Effector memory CD8-positive, alpha-beta T cell (primary cell): ENCODE measurements around the gene IRF2BP1.

Experiments
- ATAC-seq: fragments of 150-1000 bp; cut with Tn5 transposase; replicated peaks from 2 replicates; pipeline ENCODE4 v1.10.0; 2021; ENCODE audit warnings: mild to moderate bottlenecking, moderate library complexity
- DNase-seq, 3 experiments: peaks; one replicate each; pipeline ENCODE4 v3.0.0; 2021
- H3K27ac Mint-ChIP-seq, 2 donors: one replicate each; pipeline ENCODE4 v1.8.0; 2022; ENCODE audit warnings: mild to moderate bottlenecking in 2 of 2, mixed read lengths in 2 of 2, moderate library complexity in 2 of 2
- H3K27me3 Mint-ChIP-seq, 2 donors: one replicate each; pipeline ENCODE4 v1.8.0; 2022; ENCODE audit warnings: mixed read lengths in 2 of 2
- H3K36me3 Mint-ChIP-seq: one replicate; pipeline ENCODE4 v1.8.0; 2022; ENCODE audit warnings: mild to moderate bottlenecking, moderate library complexity, mixed read lengths; ENCODE audit not compliant: insufficient read depth
- H3K4me1 Mint-ChIP-seq, 2 donors: one replicate each; pipeline ENCODE4 v1.8.0; 2022; ENCODE audit warnings: low read depth in 2 of 2, mixed read lengths in 2 of 2
- H3K4me3 Mint-ChIP-seq, 2 donors: one replicate each; pipeline ENCODE4 v1.8.0; 2022; ENCODE audit warnings: mild to moderate bottlenecking in 2 of 2, mixed read lengths in 2 of 2, moderate library complexity in 2 of 2
- H3K9me3 Mint-ChIP-seq, 2 donors: one replicate each; pipeline ENCODE4 v1.8.0; 2022; ENCODE audit warnings: mixed read lengths in 2 of 2
- total RNA-seq, 9 experiments: gene quantifications; one replicate each; lab custom pipeline; 2026; lab: John Stamatoyannopoulos, UW

IRF2BP1 gene
- 13.4 to 41.4 (median 26.4) reads per million in 9 experiments for total RNA-seq

DNA sequence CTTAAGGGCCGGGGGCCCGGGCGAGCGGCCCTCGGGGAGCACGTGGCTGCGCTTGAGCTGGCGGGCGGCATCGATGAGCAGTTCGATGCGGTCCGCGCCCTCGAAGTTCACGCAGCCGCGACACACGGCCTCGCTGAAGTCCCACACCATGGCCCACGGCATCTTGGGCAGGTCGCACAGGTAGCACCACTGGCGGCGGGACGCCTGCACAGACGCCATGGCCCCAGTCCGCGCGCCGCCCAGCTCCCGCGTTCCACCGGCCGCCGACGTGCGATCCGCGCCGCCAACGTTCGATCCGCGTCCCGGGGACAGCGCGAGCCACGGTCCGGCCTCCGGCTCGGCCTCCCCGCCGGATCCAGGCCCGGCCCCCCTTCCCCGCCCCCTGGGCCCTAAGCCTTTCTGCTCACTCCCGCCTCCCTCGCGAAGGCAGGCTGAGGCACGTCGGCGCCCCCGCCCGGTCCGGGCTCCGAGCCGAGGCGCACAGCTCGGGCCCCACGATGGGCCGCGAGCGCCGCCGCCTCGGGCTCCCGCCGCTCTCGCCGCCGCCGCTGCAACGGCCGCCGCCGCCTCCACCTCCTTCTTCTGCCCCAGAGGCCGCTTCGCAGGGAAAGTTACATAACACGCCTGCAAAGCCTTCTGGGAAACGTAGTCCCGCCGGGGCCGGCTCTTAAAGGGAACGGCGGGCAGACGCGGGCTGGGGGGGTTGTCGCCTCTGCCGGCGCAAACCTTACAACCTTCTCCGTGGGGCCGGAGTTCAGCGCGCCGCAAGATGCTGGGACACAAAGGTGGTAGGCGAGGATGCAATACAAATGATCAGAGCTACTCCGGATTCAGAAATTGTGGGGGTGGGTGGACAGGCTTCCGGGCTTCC lies at the start of gene IRF2BP1:
Gene IRF2BP1, minus strand, starts transcription at position 586 of the 871 bp plus-strand sequence. Its CDS starts 367 bp downstream, at position 219.
- Mint-ChIP-seq H3K36me3 (peaks cover 12% of the 10 kb centered on the region), H3K4me3 (peak within 1 kb of the TSS; percentile 94 to 100), H3K27ac (peak within 1 kb of the TSS; percentile 91 to 99), H3K4me1 (peaks cover 18 to 22% of the 10 kb centered on the region in 2 donors), H3K27me3 (no peaks in the 10 kb centered on the region), H3K9me3 (no peaks in the 10 kb centered on the region)
- DNase-seq (peak; percentile 90 to 92 (median 90)), ATAC-seq (peak; percentile 80)

DNA sequence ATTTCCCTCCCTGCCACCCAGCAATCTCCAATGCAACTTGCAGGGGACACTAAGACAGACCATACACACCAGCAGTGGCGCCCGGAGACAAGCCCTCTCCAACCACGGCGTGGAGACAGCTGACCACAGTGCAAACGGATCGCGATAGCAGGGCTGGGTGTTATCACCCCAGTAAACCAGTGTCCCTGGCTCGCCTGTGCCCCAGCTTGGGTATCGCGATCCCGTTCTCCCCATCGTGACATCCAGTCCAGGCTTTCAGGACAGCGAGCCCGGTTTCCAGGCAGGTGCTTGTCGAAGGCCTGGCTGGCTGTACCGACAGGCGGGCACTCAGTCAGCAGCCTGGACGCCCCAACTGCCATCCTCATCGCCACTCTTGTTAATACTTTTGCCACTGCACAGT lies 49.3 kb upstream of the IRF2BP1 start:
- no peak for DNase-seq
- Mint-ChIP-seq H3K4me1 (peaks cover 0 to 4% of the 10 kb centered on the region in 2 donors), H3K27me3 (peaks cover 42 to 89% of the 10 kb centered on the region in 2 donors)

DNA sequence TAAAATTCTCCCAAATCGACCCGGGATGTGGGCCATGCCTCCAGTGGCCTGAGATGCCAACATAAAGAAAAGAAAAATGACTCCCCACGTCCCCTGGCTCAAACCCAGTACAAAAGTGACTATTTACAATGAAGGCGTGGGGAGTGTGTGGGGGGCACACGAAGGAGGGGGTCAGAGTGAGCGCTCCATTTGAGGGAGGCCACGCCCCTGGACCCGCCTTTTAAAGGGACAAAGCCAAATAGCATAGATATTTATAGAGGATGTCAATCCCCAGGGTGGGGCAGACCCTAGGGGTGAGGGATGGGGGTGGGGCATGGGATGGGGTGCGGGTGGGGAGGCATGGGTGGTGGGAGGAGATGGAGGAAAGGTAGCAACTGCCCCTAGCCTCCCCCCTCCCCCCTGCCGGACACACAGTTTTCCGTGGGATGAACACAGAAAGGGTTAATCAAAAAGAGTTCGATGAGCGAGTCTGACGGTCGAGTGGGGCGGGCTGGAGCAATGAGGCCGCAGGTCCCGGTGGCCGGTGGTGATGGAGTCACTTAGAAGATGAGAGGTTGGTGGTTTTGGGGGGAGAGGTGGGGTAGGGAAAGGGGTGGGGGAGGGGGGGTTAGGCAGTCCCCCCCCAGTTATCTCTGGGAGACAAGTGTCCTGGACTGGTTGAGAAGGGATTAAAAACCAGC lies 48.8 kb upstream of the IRF2BP1 start:
- DNase-seq (no peak), ATAC-seq (no peak)
- H3K27me3 Mint-ChIP-seq = peaks cover 42 to 87% of the 10 kb centered on the region in 2 donors
- H3K9me3 Mint-ChIP-seq = no peaks in the 10 kb centered on the region
- no peak overlapping the region for H3K27ac Mint-ChIP-seq
- no peak overlapping the region for H3K4me3 Mint-ChIP-seq
- no peaks in the 10 kb centered on the region for H3K36me3 Mint-ChIP-seq
- peaks cover 0 to 4% of the 10 kb centered on the region in 2 donors for H3K4me1 Mint-ChIP-seq

More for the DNA sequence above, 49.3 kb upstream of the IRF2BP1 start:
- Mint-ChIP-seq H3K9me3 (no peaks in the 10 kb centered on the region), H3K27ac (no peak overlapping the region), H3K4me3 (no peak overlapping the region), H3K36me3 (no peaks in the 10 kb centered on the region)
- no peak for ATAC-seq

DNA sequence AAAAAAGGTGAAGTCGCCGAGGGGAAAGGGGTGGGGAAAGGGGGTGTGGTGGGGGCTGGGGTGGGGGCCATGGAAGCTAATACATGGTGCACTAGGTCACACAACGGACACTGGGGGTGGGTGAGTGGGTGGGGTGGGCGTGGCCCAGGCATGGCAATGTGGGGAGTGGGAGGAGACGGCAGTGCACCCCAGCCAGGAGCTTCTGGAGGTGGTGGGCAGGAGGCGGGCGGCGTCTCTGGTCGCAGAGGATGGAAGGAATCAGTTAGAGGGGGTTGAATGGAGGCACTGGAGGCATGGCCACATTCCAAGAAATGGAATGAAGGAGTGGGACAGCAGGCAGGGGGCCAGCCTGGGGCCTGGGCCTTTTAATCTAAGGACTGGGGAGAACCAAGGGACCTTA lies 47.8 kb upstream of the IRF2BP1 start:
- ATAC-seq = no peak
- H3K9me3 Mint-ChIP-seq = no peaks in the 10 kb centered on the region
- no peak for DNase-seq
- H3K27ac Mint-ChIP-seq = no peak overlapping the region
- no peak overlapping the region for H3K4me3 Mint-ChIP-seq
- H3K27me3 Mint-ChIP-seq = peaks cover 42 to 85% of the 10 kb centered on the region in 2 donors
- H3K36me3 Mint-ChIP-seq = no peaks in the 10 kb centered on the region
- peaks cover 0 to 2% of the 10 kb centered on the region in 2 donors for H3K4me1 Mint-ChIP-seq

DNA sequence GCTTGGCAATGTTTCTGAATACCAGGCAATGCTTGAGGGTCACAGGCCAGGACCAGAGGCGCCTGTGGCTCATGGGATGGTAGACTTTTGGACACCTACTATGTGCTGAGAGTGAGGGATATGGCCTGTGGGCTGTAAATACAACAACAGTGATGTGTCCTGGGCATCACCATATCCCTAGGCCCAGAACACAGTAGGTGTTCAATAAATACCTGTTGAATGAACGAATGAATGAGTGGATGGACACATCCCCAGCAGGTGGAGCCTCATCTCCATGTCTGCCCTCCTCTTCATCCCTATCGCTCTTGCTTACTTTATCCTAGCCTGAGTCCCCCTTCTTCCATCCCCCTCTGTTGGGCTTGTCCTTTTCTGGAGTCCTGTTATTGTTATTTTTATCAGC lies 45.1 kb upstream of the IRF2BP1 start:
- DNase-seq = no peak
- no peak overlapping the region for H3K4me3 Mint-ChIP-seq
- H3K27ac Mint-ChIP-seq = no peak overlapping the region
- no peaks in the 10 kb centered on the region for H3K9me3 Mint-ChIP-seq
- peaks cover 9 to 12% of the 10 kb centered on the region in 2 donors for H3K4me1 Mint-ChIP-seq
- H3K36me3 Mint-ChIP-seq = peaks cover 4% of the 10 kb centered on the region
- ATAC-seq = no peak
- peaks cover 34 to 58% of the 10 kb centered on the region in 2 donors for H3K27me3 Mint-ChIP-seq

GRCh38 chr19:45929247-45929646 lies 43.3 kb upstream of the IRF2BP1 start:
- Mint-ChIP-seq H3K9me3 (no peaks in the 10 kb centered on the region), H3K27ac (no peak overlapping the region), H3K4me1 (peaks cover 9 to 12% of the 10 kb centered on the region in 2 donors), H3K4me3 (no peak overlapping the region), H3K36me3 (peaks cover 4% of the 10 kb centered on the region), H3K27me3 (peaks cover 16 to 40% of the 10 kb centered on the region in 2 donors)
- DNase-seq (no peak), ATAC-seq (no peak)

- Mint-ChIP-seq H3K36me3 (peaks cover 4% of the 10 kb centered on the region), H3K4me3 (peak overlapping the region; percentile 30 to 66), H3K27ac (peak overlapping the region in 1 of 2 donors; percentile 21), H3K9me3 (no peaks in the 10 kb centered on the region), H3K27me3 (peaks cover 9 to 25% of the 10 kb centered on the region in 2 donors), H3K4me1 (peaks cover 9 to 12% of the 10 kb centered on the region in 2 donors)
- peak; percentile 100 for ATAC-seq
- DNase-seq = peak; percentile 85 to 89 (median 86)
Measured at GRCh38 chr19:45927565-45928261, 41.8 kb upstream of the IRF2BP1 start.

DNA sequence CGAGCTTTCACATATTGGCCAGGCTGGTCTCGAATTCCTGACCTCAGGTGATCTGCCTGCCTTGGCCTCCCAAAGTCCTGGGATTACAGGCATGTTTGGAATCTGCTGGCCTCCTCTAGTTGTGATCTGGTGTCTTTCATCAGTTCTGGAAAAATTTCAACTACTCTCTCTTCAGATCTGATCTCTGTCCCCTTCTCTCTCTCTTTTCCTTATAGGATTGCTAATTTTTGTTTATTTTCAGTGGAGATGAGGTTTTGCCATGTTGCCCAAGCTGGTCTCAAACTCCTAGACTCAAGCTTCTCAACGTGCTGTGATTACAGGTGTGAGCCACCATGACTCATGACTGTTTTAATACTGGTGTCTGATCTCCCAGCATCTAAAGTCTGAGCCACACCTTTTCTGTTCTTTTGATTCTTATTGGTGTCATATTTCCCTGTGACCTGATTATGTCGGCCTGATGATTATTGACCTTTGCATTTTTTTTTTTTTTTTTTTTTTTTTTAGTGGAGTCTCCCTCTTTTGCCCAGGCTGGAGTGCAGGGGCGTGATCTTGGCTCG lies 39.0 kb upstream of the IRF2BP1 start:
- Mint-ChIP-seq H3K36me3 (peaks cover 4% of the 10 kb centered on the region), H3K4me3 (no peak overlapping the region), H3K27ac (no peak overlapping the region), H3K9me3 (no peaks in the 10 kb centered on the region), H3K27me3 (peaks cover 6 to 13% of the 10 kb centered on the region in 2 donors), H3K4me1 (peaks cover 9 to 12% of the 10 kb centered on the region in 2 donors)
- no peak for DNase-seq
- ATAC-seq = no peak

DNA sequence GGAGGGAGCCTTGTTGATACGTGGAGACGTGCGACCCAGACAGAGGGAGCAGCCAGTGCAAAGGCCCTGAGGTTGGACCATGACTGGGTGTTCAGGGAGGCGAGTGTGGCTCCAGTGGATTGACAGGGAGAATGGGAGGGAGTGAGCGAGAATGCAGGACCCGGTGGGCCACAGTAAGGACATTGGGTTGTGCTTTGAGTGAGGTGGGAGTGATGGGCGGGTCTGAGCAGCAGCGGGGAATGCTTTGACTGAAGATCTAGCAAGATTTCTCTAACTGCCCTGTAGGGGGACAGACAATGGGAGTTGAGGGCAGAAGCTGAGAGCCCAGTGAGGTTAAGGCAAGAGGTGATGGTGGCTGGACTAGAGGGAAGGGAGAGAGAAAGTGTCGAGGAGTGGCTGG lies 36.3 kb upstream of the IRF2BP1 start:
- H3K9me3 Mint-ChIP-seq = no peaks in the 10 kb centered on the region
- no peak overlapping the region for H3K27ac Mint-ChIP-seq
- H3K36me3 Mint-ChIP-seq = peaks cover under 1% of the 10 kb centered on the region
- no peak overlapping the region for H3K4me3 Mint-ChIP-seq
- no peak for DNase-seq
- ATAC-seq = no peak
- peaks cover 2 to 4% of the 10 kb centered on the region in 2 donors for H3K4me1 Mint-ChIP-seq
- H3K27me3 Mint-ChIP-seq = peaks cover 18 to 23% of the 10 kb centered on the region in 2 donors

GRCh38 chr19:45920458-45920857 lies 34.5 kb upstream of the IRF2BP1 start:
- no peaks in the 10 kb centered on the region for H3K36me3 Mint-ChIP-seq
- no peak for ATAC-seq
- no peak for DNase-seq
- H3K4me1 Mint-ChIP-seq = no peaks in the 10 kb centered on the region
- no peaks in the 10 kb centered on the region for H3K9me3 Mint-ChIP-seq
- no peak overlapping the region for H3K4me3 Mint-ChIP-seq
- H3K27ac Mint-ChIP-seq = no peak overlapping the region
- H3K27me3 Mint-ChIP-seq = peaks cover 25 to 34% of the 10 kb centered on the region in 2 donors

- no peak overlapping the region for H3K4me3 Mint-ChIP-seq
- no peaks in the 10 kb centered on the region for H3K36me3 Mint-ChIP-seq
- no peak overlapping the region for H3K27ac Mint-ChIP-seq
- no peaks in the 10 kb centered on the region for H3K4me1 Mint-ChIP-seq
- DNase-seq (no peak), ATAC-seq (no peak)
- H3K9me3 Mint-ChIP-seq = no peaks in the 10 kb centered on the region
- H3K27me3 Mint-ChIP-seq = peaks cover 25 to 41% of the 10 kb centered on the region in 2 donors
Measured at GRCh38 chr19:45919678-45920077, 33.7 kb upstream of the IRF2BP1 start.

DNA sequence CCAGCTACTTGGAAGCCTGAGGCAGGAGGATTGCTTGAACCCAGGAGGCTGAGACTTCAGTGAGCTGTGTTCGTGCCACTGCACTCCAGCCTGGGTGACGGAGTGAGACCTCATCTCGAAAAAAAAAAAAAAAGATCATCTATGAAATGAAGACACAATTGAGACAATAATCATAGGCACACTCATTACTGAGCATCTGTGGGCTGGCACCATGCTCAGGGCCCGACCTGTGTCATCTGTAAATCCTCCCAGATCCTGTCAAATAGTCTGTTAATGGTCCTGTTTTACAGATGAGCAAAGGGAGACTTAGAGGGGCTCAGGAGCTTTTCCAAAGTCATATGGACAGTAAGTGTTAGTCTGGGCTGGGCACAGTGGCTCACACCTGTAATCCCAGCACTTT lies 32.8 kb upstream of the IRF2BP1 start:
- peaks cover 26 to 47% of the 10 kb centered on the region in 2 donors for H3K27me3 Mint-ChIP-seq
- H3K9me3 Mint-ChIP-seq = no peaks in the 10 kb centered on the region
- DNase-seq (no peak), ATAC-seq (no peak)
- no peaks in the 10 kb centered on the region for H3K4me1 Mint-ChIP-seq
- H3K4me3 Mint-ChIP-seq = no peak overlapping the region
- no peak overlapping the region for H3K27ac Mint-ChIP-seq
- H3K36me3 Mint-ChIP-seq = no peaks in the 10 kb centered on the region
